Measurements from ENCODE around the gene FCN1. TPM values are rescaled to one million over a fixed set of nuclear protein-coding genes. Genes with fewer than 3 reads are reported as not detected.

FCN1 gene
- polyA plus RNA-seq, 1 of the 3 experiments (the other 2 are of a cell fraction): not detected

DNA sequence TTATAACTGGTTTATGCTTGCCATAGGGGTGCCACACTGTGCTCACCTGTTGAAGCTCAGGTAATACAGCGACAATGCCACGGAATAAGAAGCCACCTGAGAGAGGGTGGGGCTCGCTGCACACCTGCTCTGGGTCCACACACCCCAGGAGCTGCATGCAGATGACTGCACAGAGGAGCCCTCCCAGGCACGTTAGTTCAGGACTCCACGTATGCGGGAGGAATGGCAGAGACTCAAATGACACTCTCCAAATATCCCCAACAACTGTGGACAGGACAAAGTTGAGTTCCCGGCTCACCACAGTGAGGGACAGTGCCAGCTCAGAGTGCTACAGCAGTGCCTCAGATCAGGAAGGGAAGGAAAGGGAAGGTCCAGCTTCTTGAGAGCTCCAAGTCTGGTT is 5.8 kb upstream of the FCN1 start:
- H3K9me3 ChIP-seq: no peaks in the 10 kb centered on the region
- H2AFZ ChIP-seq (ENCODE audit: low read depth): no peak overlapping the region
- no peaks in the 10 kb centered on the region for H3K36me3 ChIP-seq (replicated peaks in 1 of 2; ENCODE audit: control insufficient read depth in 1 of 2, insufficient read depth in 2 of 2, low read length in 1 of 2)
- no peaks in the 10 kb centered on the region for H3K79me2 ChIP-seq (ENCODE audit: insufficient read depth)
- no peak overlapping the region for H3K4me3 ChIP-seq (ENCODE audit: low read depth in 2 of 2, low read length in 1 of 2)
- CTCF ChIA-PET: interaction anchor here (1.5 kb wide), 1 partner anchor 25 kb away, joined by 3 read pairs; no protein-coding TSS in a partner anchor
- 38% methylated on average over 6 of the region's 7 CpGs for WGBS (ENCODE audit: low lambda C conversion rate)
- H3K9ac ChIP-seq: no peak overlapping the region
- no peaks in the 10 kb centered on the region for H3K4me1 ChIP-seq (ENCODE audit: control insufficient read depth in 1 of 2, insufficient read depth in 2 of 2, low read depth in 1 of 2, low read length in 1 of 2)
- DNase-seq: no peak
- H3K4me2 ChIP-seq: no peak overlapping the region
- no peaks in the 10 kb centered on the region for H4K20me1 ChIP-seq (ENCODE audit: insufficient read depth)
- H3K9me2 ChIP-seq: no peaks in the 10 kb centered on the region
- H3K27ac ChIP-seq (ENCODE audit: low read depth in 2 of 2, low read length in 1 of 2): no peak overlapping the region
- TF ChIP-seq RXRA (IDR thresholded peaks at IDR 0.05; ENCODE audit: borderline replicate concordance, low read depth) (no peak), TEAD4 (IDR thresholded peaks at IDR 0.05; ENCODE audit: borderline replicate concordance, insufficient read depth) (no peak), SIN3A (IDR thresholded peaks at IDR 0.05; ENCODE audit: borderline replicate concordance, low read depth, low read length) (no peak), ZBTB33 (IDR thresholded peaks at IDR 0.05; ENCODE audit: borderline replicate concordance, low read depth) (no peak), FOXJ3 (CRISPR knock-in tag; IDR thresholded peaks at IDR 0.05) (no peak), EZH2phosphoT487 (IDR thresholded peaks at IDR 0.05; ENCODE audit: borderline replicate concordance, low read depth) (no peak), JUND (IDR thresholded peaks at IDR 0.05) (no peak), REST (IDR thresholded peaks at IDR 0.05; ENCODE audit: low read depth, low read length) (no peak), FOSL2 (IDR thresholded peaks at IDR 0.05; ENCODE audit: borderline replicate concordance, low read depth) (no peak)
- POLR2A ChIA-PET: no interaction called here
- no peaks in the 10 kb centered on the region for H3F3A ChIP-seq (replicated peaks; ENCODE audit: insufficient read depth)
- H3K27me3 ChIP-seq (ENCODE audit: insufficient read depth): no peaks in the 10 kb centered on the region

- 38% methylated on average over 8 of the region's 9 CpGs for WGBS (ENCODE audit: low lambda C conversion rate)
- TF ChIP-seq TCF12 (IDR thresholded peaks at IDR 0.05) (no peak), GABPA (IDR thresholded peaks at IDR 0.05; ENCODE audit: low read depth) (no peak), RXRA (IDR thresholded peaks at IDR 0.05; ENCODE audit: borderline replicate concordance, low read depth) (no peak), NRF1 (IDR thresholded peaks at IDR 0.05; ENCODE audit: low read depth, low read length) (no peak), TAF1 (IDR thresholded peaks at IDR 0.05; ENCODE audit: borderline replicate concordance, low read depth, low read length) (no peak), MXI1 (IDR thresholded peaks at IDR 0.05; ENCODE audit: low read depth, low read length) (no peak), MAX (IDR thresholded peaks at IDR 0.05; ENCODE audit: low read depth) (no peak), YY1 (IDR thresholded peaks at IDR 0.05; ENCODE audit: low read depth) (no peak), JUND (IDR thresholded peaks at IDR 0.05) (no peak), NFIC (IDR thresholded peaks at IDR 0.05; ENCODE audit: borderline replicate concordance) (no peak), POLR2AphosphoS5 (IDR thresholded peaks at IDR 0.05; ENCODE audit: low read depth, low read length) (no peak), SIN3A (IDR thresholded peaks at IDR 0.05; ENCODE audit: borderline replicate concordance, low read depth, low read length) (no peak), SMC3 (IDR thresholded peaks at IDR 0.05; ENCODE audit: low read depth, low read length) (no peak), EP300 (IDR thresholded peaks at IDR 0.05; ENCODE audit: borderline replicate concordance in 1 of 2, low read depth in 1 of 2, low read length in 1 of 2) (no peak), FOSL2 (IDR thresholded peaks at IDR 0.05; ENCODE audit: borderline replicate concordance, low read depth) (no peak), TEAD4 (IDR thresholded peaks at IDR 0.05; ENCODE audit: borderline replicate concordance, insufficient read depth) (no peak)
- TF ChIP-seq, protein P1, sequence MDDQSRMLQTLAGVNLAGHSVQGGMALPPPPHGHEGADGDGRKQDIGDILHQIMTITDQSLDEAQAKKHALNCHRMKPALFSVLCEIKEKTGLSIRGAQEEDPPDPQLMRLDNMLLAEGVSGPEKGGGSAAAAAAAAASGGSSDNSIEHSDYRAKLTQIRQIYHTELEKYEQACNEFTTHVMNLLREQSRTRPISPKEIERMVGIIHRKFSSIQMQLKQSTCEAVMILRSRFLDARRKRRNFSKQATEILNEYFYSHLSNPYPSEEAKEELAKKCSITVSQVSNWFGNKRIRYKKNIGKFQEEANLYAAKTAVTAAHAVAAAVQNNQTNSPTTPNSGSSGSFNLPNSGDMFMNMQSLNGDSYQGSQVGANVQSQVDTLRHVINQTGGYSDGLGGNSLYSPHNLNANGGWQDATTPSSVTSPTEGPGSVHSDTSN (IDR thresholded peaks at IDR 0.05): no peak
- TF ChIP-seq, protein P2, sequence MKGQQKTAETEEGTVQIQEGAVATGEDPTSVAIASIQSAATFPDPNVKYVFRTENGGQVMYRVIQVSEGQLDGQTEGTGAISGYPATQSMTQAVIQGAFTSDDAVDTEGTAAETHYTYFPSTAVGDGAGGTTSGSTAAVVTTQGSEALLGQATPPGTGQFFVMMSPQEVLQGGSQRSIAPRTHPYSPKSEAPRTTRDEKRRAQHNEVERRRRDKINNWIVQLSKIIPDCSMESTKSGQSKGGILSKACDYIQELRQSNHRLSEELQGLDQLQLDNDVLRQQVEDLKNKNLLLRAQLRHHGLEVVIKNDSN (IDR thresholded peaks at IDR 0.05; ENCODE audit: borderline replicate concordance, low read depth): no peak
Observed at GRCh38 chr9:134922932-134923240, 5.2 kb upstream of the FCN1 start.

More at GRCh38 chr9:134922932-134923240, 5.2 kb upstream of the FCN1 start:
- ChIA-PET POLR2A (no interaction called here), CTCF (interaction anchor here (1.5 kb wide), 1 partner anchor 24 kb away, joined by 3 read pairs; no protein-coding TSS in a partner anchor)
- H3K79me2 ChIP-seq (ENCODE audit: insufficient read depth): no peaks in the 10 kb centered on the region
- H3K4me3 ChIP-seq (ENCODE audit: low read depth in 2 of 2, low read length in 1 of 2): no peak overlapping the region
- no peaks in the 10 kb centered on the region for H3K9me2 ChIP-seq
- H3K4me1 ChIP-seq (ENCODE audit: control insufficient read depth in 1 of 2, insufficient read depth in 2 of 2, low read depth in 1 of 2, low read length in 1 of 2): no peaks in the 10 kb centered on the region
- no peaks in the 10 kb centered on the region for H4K20me1 ChIP-seq (ENCODE audit: insufficient read depth)
- DNase-seq: peak; percentile 8
- no peaks in the 10 kb centered on the region for H3F3A ChIP-seq (replicated peaks; ENCODE audit: insufficient read depth)
- H3K27me3 ChIP-seq (ENCODE audit: insufficient read depth): no peaks in the 10 kb centered on the region
- H3K9me3 ChIP-seq: no peaks in the 10 kb centered on the region
- H3K27ac ChIP-seq (ENCODE audit: low read depth in 2 of 2, low read length in 1 of 2): no peak overlapping the region
- no peak overlapping the region for H3K9ac ChIP-seq
- H3K4me2 ChIP-seq: no peak overlapping the region
- H3K36me3 ChIP-seq (replicated peaks in 1 of 2; ENCODE audit: control insufficient read depth in 1 of 2, insufficient read depth in 2 of 2, low read length in 1 of 2): no peaks in the 10 kb centered on the region
- H2AFZ ChIP-seq (ENCODE audit: low read depth): no peak overlapping the region

All from SK-N-SH (cell line).